CD14-positive monocyte (primary cell): Measurements from ENCODE around the gene SNX5. TPM values are rescaled to one million over a fixed set of nuclear protein-coding genes. Genes with fewer than 3 reads are reported as not detected.

Source experiments
- DNase-seq, 3 donors: peaks; one replicate each; pipeline ENCODE4 v3.0.0-alpha.2; 2011 to 2022
- H2AFZ ChIP-seq: 2 replicates; pipeline ENCODE4 v1.6.0; 2012; ENCODE audit warnings: mild to moderate bottlenecking, low read depth, low read length, inconsistent platforms; ENCODE audit not compliant: insufficient read depth, poor library complexity, severe bottlenecking
- H3K27ac ChIP-seq, 2 donors: 1 replicate in 1 of 2; 2 replicates in 1 of 2; pipeline ENCODE4 v1.5.1; 2012 to 2013; ENCODE audit warnings: low read length in 2 of 2, control low read depth in 1 of 2, inconsistent platforms in 1 of 2, low read depth in 1 of 2, mild to moderate bottlenecking in 1 of 2
- H3K27me3 ChIP-seq, 2 donors: one replicate each; pipeline versions ENCODE4 v1.6.0 to v1.6.1; 2011 to 2013; ENCODE audit warnings: low read length in 2 of 2; ENCODE audit not compliant: control insufficient read depth in 2 of 2, insufficient read depth in 2 of 2
- H3K36me3 ChIP-seq, 2 donors: replicated peaks in 1 of 2; 1 replicate in 1 of 2; 2 replicates in 1 of 2; pipeline versions ENCODE4 v1.5.1 to v1.6.1; 2012 to 2013; ENCODE audit warnings: low read length in 2 of 2, control low read depth in 1 of 2, inconsistent platforms in 1 of 2, mild to moderate bottlenecking in 1 of 2; ENCODE audit not compliant: insufficient read depth in 2 of 2, control insufficient read depth in 1 of 2
- H3K4me1 ChIP-seq, 2 donors: 1 replicate in 1 of 2; 2 replicates in 1 of 2; pipeline versions ENCODE4 v1.5.1 to v1.6.1; 2012 to 2013; ENCODE audit warnings: low read length in 2 of 2, control low read depth in 1 of 2, inconsistent platforms in 1 of 2, mild to moderate bottlenecking in 1 of 2, moderate library complexity in 1 of 2; ENCODE audit not compliant: insufficient read depth in 2 of 2, control insufficient read depth in 1 of 2
- H3K4me2 ChIP-seq: replicated peaks from 2 replicates; pipeline ENCODE3; 2012; ENCODE audit warnings: low read length, moderate library complexity, mild to moderate bottlenecking; ENCODE audit not compliant: poor library complexity, severe bottlenecking; ENCODE audit errors: extremely low read depth
- H3K4me3 ChIP-seq, 3 experiments: fragments of 200-600 bp in 1 of 3; sonication (generic) in 1 of 3; replicated peaks in 1 of 3; 1 replicate in 2 of 3; 2 replicates in 1 of 3; pipeline ENCODE4 v1.5.1; 2011 to 2013; ENCODE audit warnings: low read length in 3 of 3, mild to moderate bottlenecking in 3 of 3, control low read depth in 2 of 3, low read depth in 2 of 3, inconsistent platforms in 1 of 3, moderate library complexity in 1 of 3
- H3K79me2 ChIP-seq: 2 replicates; pipeline ENCODE4 v1.6.0; 2012; ENCODE audit warnings: mild to moderate bottlenecking, control low read depth, inconsistent platforms, low read length, moderate library complexity; ENCODE audit not compliant: insufficient read depth
- H3K9ac ChIP-seq: 2 replicates; pipeline ENCODE4 v1.6.0; 2017; ENCODE audit warnings: low read length, mild to moderate bottlenecking; ENCODE audit not compliant: insufficient read depth, poor library complexity, severe bottlenecking
- H3K9me3 ChIP-seq, 2 donors: replicated peaks in 1 of 2; 1 replicate in 1 of 2; 2 replicates in 1 of 2; pipeline versions ENCODE4 v1.5.1 to v1.6.1; 2012 to 2013; ENCODE audit warnings: low read length in 2 of 2, control low read depth in 1 of 2; ENCODE audit not compliant: control insufficient read depth in 1 of 2, insufficient read depth in 1 of 2
- H4K20me1 ChIP-seq: 2 replicates; pipeline ENCODE4 v1.6.0; 2012; ENCODE audit warnings: mild to moderate bottlenecking, low read length, control low read depth, moderate library complexity; ENCODE audit not compliant: insufficient read depth
- H3K27ac Mint-ChIP-seq, 7 donors: one replicate each; pipeline ENCODE4 v1.8.0; 2020; ENCODE audit warnings: mild to moderate bottlenecking in 7 of 7, mixed read lengths in 7 of 7, moderate library complexity in 6 of 7, inconsistent platforms in 2 of 7
- H3K27me3 Mint-ChIP-seq, 3 donors: one replicate each; pipeline ENCODE4 v1.8.0; 2021 to 2022; ENCODE audit warnings: low read depth in 3 of 3, mild to moderate bottlenecking in 3 of 3, mixed read lengths in 3 of 3, moderate library complexity in 3 of 3, inconsistent platforms in 1 of 3
- H3K36me3 Mint-ChIP-seq, 2 donors: one replicate each; pipeline ENCODE4 v1.8.0; 2020; ENCODE audit warnings: mixed read lengths in 2 of 2, inconsistent platforms in 1 of 2, mild to moderate bottlenecking in 1 of 2
- H3K4me1 Mint-ChIP-seq: one replicate; pipeline ENCODE4 v1.8.0; 2020; ENCODE audit warnings: mild to moderate bottlenecking, mixed read lengths
- H3K4me3 Mint-ChIP-seq, 2 donors: one replicate each; pipeline ENCODE4 v1.8.0; 2020; ENCODE audit warnings: mild to moderate bottlenecking in 2 of 2, mixed read lengths in 2 of 2, moderate library complexity in 1 of 2
- H3K9me3 Mint-ChIP-seq, 7 donors: one replicate each; pipeline ENCODE4 v1.8.0; 2020 to 2022; ENCODE audit warnings: mixed read lengths in 7 of 7, mild to moderate bottlenecking in 6 of 7, moderate library complexity in 6 of 7, inconsistent platforms in 2 of 7
- CTCF ChIP-seq: fragments of 200-600 bp; IDR thresholded peaks from one replicate; pipeline ENCODE4 v1.8.0; 2022; ENCODE audit warnings: antibody characterized with exemption, mild to moderate bottlenecking
- WGBS: methylation state at CpG from one replicate; pipeline ENCODE4 v1.1.5; 2013; ENCODE audit warnings: missing lambda C conversion rate; ENCODE audit not compliant: insufficient coverage; 5-methylcytosine and 5-hydroxymethylcytosine counted together
- intact Hi-C, 2 donors: fragments of 100-400 bp; cut with micrococcal nuclease; formaldehyde crosslinking; loops; one replicate each; pipeline versions ENCODE4 v1.15.0 to v1.15.1; 2023
- polyA plus RNA-seq, 3 donors: library from polyadenylated mRNA; depleted of rRNA in 1 of 3; unstranded in 2 of 3; stranded (reverse) in 1 of 3; fragments of 300-500 nt in 2 of 3; fragments of >200 nt in 1 of 3; fragmentation: Illumina TruSeq in 2 of 3; gene quantifications; 1 replicate in 2 of 3; 2 replicates in 1 of 3; pipeline ENCODE4 v1.2.3, GENCODE V29; 2012 to 2021

Gene SNX5
- polyA plus RNA-seq, 3 donors, result 55.6 to 83.8 (median 66.1) TPM

- Mint-ChIP-seq H3K27me3 (no peaks in the 10 kb centered on the region), H3K9me3 (peaks cover 0 to 1% (median 0%) of the 10 kb centered on the region in 7 donors), H3K4me1 (peaks cover 23% of the 10 kb centered on the region), H3K4me3 (no peak overlapping the region), H3K36me3 (no peaks in the 10 kb centered on the region), H3K27ac (peak overlapping the region in 1 of 7 donors; percentile 13)
- no peak for TF ChIP-seq CTCF
- Histone ChIP-seq H3K27ac (no peak overlapping the region), H3K4me2 (no peak overlapping the region), H3K79me2 (no peaks in the 10 kb centered on the region), H3K4me1 (no peaks in the 10 kb centered on the region), H3K9ac (no peak overlapping the region), H3K27me3 (no peaks in the 10 kb centered on the region), H3K4me3 (no peak overlapping the region), H3K36me3 (no peaks in the 10 kb centered on the region), H3K9me3 (no peaks in the 10 kb centered on the region), H4K20me1 (no peaks in the 10 kb centered on the region), H2AFZ (no peak overlapping the region)
- DNase-seq, result no peak
- intact Hi-C loops, result no loop called here
- 100% methylated on average over 2 of the region's 6 CpGs for WGBS
Observed at GRCh38 chr20:18005990-18006364, 37.4 kb upstream of the SNX5 start.

GRCh38 chr20:18005170-18005989, 36.8 kb upstream of the SNX5 start:
- Histone ChIP-seq H3K4me2 (no peak overlapping the region), H4K20me1 (no peaks in the 10 kb centered on the region), H3K36me3 (no peaks in the 10 kb centered on the region), H3K27me3 (no peaks in the 10 kb centered on the region), H3K4me1 (no peaks in the 10 kb centered on the region), H3K79me2 (no peaks in the 10 kb centered on the region), H3K4me3 (no peak overlapping the region), H3K9ac (no peak overlapping the region), H3K27ac (no peak overlapping the region), H2AFZ (no peak overlapping the region), H3K9me3 (no peaks in the 10 kb centered on the region)
- intact Hi-C loops, result no loop called here
- H3K4me1 Mint-ChIP-seq, result peaks cover 23% of the 10 kb centered on the region
- no peaks in the 10 kb centered on the region for H3K9me3 Mint-ChIP-seq
- H3K36me3 Mint-ChIP-seq, result no peaks in the 10 kb centered on the region
- peak overlapping the region in 3 of 7 donors; percentile 13 to 59 (median 52) for H3K27ac Mint-ChIP-seq
- H3K4me3 Mint-ChIP-seq, result peak overlapping the region in 1 of 2 donors; percentile 20
- TF ChIP-seq CTCF, result no peak
- 75% methylated on average over 9 of the region's 21 CpGs for WGBS
- no peaks in the 10 kb centered on the region for H3K27me3 Mint-ChIP-seq
- DNase-seq, result no peak
